Chondrocyte (in vitro differentiated cells): ENCODE results near the gene MSX1. TPM values are rescaled to one million over a fixed set of nuclear protein-coding genes. Genes with fewer than 3 reads are reported as not detected.

Experiments used
- DNase-seq: peaks from one replicate; pipeline ENCODE4 v3.0.0; 2021; ENCODE audit warnings: mixed read lengths, low spot score
- H3K27ac Mint-ChIP-seq: one replicate; pipeline ENCODE4 v1.8.0; 2021; ENCODE audit warnings: mild to moderate bottlenecking, moderate library complexity, mixed read lengths; ENCODE audit not compliant: unreplicated experiment
- H3K27me3 Mint-ChIP-seq: 2 replicates; pipeline ENCODE4 v1.8.0; 2021; ENCODE audit warnings: low read depth, mixed read lengths
- H3K36me3 Mint-ChIP-seq: 2 replicates; pipeline ENCODE4 v1.8.0; 2021; ENCODE audit warnings: low read depth, mixed read lengths
- H3K4me1 Mint-ChIP-seq: 2 replicates; pipeline ENCODE4 v1.8.0; 2021; ENCODE audit warnings: low read depth, mild to moderate bottlenecking, mixed read lengths
- H3K4me3 Mint-ChIP-seq: one replicate; pipeline ENCODE4 v1.8.0; 2021; ENCODE audit warnings: mild to moderate bottlenecking, moderate library complexity, mixed read lengths; ENCODE audit not compliant: unreplicated experiment
- H3K9me3 Mint-ChIP-seq: 2 replicates; pipeline ENCODE4 v1.8.0; 2021; ENCODE audit warnings: low read depth, mixed read lengths
- total RNA-seq: library from RNA; stranded (reverse); gene quantifications from 3 replicates; pipeline ENCODE4 v1.2.1, GENCODE V29; 2021
- TF ChIP-seq, protein P1 (sequence below): fragments of 200-600 bp; sonication (generic); IDR thresholded peaks from 2 replicates; pipeline ENCODE4 v1.5.0; 2021; ENCODE audit warnings: antibody characterized with exemption, mild to moderate bottlenecking, moderate library complexity

The MSX1 gene
- total RNA-seq, 1 donor from 2014 or later, result 4.8 TPM

DNA sequence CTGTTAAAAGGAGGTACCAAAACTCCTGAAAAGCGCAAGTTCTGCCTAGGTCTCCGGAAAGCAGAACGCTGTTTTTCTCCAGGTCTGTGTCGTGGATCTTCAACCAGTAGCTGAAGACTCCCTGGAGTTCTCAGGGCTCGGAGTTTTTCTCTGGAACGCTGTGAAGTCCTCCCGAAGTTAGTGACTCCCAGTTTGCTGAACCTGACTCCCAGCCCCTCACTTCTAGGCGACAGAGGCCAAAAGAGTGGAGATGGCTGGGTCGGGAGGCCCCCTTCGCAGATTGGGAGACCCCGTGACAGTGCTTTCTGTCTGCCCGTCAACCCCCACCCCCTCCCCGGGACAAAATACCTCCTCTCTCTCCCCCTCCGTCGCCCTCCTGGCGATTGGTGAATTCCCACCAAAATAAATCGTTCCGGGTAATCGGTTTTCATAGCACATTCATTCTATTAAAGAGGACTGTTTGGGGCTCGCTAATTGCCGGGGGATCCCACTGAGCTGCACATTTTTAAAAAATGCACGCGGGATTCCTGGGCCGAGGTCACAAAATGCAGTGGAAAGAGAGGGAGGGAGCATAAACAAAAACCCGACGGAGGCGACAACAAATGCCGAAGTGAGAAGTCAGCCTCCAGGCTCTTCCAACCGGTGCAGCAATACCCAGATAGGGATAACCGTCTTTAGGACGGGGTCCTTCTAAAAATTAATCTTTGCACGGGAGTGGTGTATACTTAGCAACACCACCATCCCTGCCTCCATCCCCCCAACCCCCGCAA is 4.0 kb upstream of the MSX1 start:
- peak; percentile 29 for DNase-seq
- H3K9me3 Mint-ChIP-seq, result no peaks in the 10 kb centered on the region
- H3K27ac Mint-ChIP-seq, result no peak overlapping the region
- peaks cover 2% of the 10 kb centered on the region for H3K36me3 Mint-ChIP-seq
- peaks cover 36% of the 10 kb centered on the region for H3K4me1 Mint-ChIP-seq
- TF ChIP-seq, protein P1, sequence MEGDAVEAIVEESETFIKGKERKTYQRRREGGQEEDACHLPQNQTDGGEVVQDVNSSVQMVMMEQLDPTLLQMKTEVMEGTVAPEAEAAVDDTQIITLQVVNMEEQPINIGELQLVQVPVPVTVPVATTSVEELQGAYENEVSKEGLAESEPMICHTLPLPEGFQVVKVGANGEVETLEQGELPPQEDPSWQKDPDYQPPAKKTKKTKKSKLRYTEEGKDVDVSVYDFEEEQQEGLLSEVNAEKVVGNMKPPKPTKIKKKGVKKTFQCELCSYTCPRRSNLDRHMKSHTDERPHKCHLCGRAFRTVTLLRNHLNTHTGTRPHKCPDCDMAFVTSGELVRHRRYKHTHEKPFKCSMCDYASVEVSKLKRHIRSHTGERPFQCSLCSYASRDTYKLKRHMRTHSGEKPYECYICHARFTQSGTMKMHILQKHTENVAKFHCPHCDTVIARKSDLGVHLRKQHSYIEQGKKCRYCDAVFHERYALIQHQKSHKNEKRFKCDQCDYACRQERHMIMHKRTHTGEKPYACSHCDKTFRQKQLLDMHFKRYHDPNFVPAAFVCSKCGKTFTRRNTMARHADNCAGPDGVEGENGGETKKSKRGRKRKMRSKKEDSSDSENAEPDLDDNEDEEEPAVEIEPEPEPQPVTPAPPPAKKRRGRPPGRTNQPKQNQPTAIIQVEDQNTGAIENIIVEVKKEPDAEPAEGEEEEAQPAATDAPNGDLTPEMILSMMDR, result no peak
- peak overlapping the region; percentile 89 for H3K4me3 Mint-ChIP-seq
- peaks cover 32% of the 10 kb centered on the region for H3K27me3 Mint-ChIP-seq

DNA sequence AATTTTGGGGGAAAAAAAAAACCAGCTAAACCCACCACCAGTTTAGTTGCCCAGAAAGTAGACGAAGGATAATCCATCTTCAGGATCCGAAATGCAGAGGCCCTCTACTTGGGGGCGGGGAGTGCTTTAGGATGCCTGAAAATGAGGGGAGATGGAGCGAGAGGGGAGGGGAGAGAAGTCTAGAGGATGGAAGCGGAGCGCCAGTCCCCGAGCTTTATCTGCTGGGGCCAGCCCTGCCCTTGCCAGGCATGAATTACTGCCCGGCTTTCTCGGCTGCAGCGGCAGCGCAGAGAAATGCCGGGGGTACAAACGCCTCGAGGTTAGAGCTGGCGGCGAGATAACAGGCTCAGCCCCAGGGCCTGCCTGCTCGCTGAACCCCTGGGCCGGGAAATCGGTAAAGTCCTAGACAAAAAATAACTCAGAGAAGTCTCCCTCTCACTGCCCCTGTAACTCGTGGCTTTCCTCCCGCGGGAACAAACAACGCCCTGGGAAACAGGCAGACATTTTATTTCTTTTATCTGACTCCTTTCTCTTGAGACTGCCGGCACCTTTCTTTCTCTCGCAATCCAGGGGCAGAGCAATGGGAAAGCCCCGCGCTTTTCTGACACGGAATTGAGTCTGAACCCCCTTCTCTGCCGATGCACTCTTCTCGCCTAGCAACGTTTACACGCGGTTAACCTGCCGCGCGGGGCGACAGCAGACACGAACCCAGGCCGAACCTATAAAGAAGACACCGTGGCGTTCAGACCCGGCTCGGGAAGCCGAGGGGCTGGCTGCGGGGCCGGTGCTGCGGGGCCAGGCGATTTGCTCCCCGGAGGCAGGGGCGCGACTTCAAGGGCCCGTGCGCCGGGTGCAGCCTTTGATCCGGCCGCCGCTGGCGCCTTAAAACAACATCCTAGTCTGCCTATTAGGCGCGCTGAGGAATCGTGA is 3.1 kb upstream of the MSX1 start:
- peak; percentile 42 for DNase-seq
- peaks cover 32% of the 10 kb centered on the region for H3K27me3 Mint-ChIP-seq

DNA sequence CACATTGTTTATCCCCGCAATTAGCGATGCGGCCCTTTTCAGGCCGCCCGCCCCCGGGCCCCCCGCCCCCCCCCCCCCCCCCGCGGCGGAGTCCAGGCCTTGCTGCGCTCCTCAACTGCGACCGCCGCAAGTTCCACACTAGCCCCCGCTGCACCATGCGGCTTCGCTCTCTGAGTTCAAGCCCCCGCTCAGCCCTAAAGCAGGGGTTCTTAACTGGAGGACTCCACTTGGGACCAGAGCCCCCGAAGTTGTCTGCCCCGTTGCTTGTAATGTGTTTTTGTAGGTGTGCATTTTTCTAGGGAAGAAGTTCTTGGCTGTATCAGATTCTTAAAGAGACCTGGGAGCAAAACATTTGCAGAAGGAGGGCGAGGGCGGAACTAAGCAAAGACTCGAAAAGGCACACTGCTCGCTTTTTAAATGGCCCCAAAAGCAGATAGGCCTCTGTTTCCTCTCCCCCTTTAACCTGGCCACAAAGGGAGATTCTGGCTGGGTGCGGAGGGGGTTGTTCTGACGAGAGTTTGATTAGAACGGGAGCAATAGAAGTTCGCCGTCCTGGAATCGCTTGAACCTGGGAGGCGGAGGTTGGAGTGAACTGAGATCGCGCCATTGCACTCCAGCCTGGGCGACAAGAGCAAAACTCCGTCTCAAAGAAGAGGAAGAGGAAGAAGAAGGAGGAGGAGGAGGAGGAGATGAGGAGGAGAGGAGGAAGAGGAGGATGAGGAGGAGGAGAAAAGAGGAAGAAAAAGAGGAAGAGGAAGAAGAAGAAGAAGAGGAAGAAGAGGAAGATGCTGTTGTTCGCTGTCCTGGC is 2.3 kb upstream of the MSX1 start:
- TF ChIP-seq, protein P1, result no peak
- Mint-ChIP-seq H3K27ac (no peak overlapping the region), H3K27me3 (peaks cover 32% of the 10 kb centered on the region), H3K4me1 (peaks cover 45% of the 10 kb centered on the region), H3K4me3 (peak overlapping the region; percentile 49), H3K9me3 (no peaks in the 10 kb centered on the region), H3K36me3 (peaks cover 2% of the 10 kb centered on the region)
- DNase-seq, result no peak

More for the DNA sequence above, 3.1 kb upstream of the MSX1 start:
- TF ChIP-seq, protein P1, result no peak
- Mint-ChIP-seq H3K36me3 (peaks cover 2% of the 10 kb centered on the region), H3K9me3 (no peaks in the 10 kb centered on the region), H3K4me3 (peak overlapping the region; percentile 89), H3K27ac (peak overlapping the region; percentile 75), H3K4me1 (peaks cover 45% of the 10 kb centered on the region)

DNA sequence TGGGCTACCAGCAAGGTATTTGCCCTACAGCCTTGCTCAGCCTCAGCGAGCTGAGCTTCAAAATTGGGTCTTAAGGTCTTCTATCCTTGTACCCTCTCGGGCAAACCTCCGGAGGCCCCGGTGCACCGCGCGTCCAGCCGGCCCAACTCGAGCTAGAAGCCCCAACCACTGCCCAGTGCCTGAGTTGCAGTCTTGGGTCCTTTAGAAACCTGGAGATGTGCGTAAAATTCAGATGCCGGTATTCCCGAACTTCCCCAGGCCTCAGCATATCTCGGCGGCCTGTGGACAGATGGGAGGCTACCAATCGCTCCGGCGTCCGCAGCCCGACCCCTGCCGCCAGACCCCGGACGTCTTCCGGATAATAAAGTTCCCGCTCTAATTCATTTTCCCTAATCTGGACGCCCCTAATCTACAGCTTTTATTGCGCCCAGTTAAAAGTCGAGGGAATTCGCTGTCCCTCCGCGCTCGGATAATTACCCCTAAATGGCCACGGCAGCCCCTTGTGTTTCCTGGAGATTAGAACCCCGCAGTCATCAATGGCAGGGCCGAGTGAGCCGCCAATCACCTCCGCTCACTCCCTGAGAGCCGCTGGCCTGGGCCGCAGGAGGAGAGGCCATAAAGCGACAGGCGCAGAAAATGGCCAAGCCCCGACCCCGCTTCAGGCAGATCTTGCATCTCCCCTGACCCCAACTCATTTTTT is 1.5 kb upstream of the MSX1 start:
- Mint-ChIP-seq H3K4me3 (no peak overlapping the region), H3K9me3 (no peaks in the 10 kb centered on the region), H3K4me1 (peaks cover 37% of the 10 kb centered on the region), H3K36me3 (peaks cover 5% of the 10 kb centered on the region), H3K27me3 (peaks cover 31% of the 10 kb centered on the region), H3K27ac (no peak overlapping the region)
- TF ChIP-seq, protein P1, result no peak
- no peak for DNase-seq
